AG09309 (cell line): ENCODE results near the gene PINLYP.

ENCODE experiments used
- DNase-seq: peaks from one replicate; pipeline ENCODE4 v3.0.0-alpha.2; 2010; ENCODE audit warnings: low read depth
- H3K4me3 ChIP-seq: 2 replicates; pipeline ENCODE4 v1.5.1; 2011; ENCODE audit warnings: mild to moderate bottlenecking, low read depth, low read length, moderate library complexity; ENCODE audit not compliant: control insufficient read depth
- CTCF ChIP-seq: IDR thresholded peaks from 2 replicates; pipeline ENCODE4 v1.5.1; 2011; ENCODE audit warnings: mild to moderate bottlenecking, low read depth, low read length, inconsistent platforms; ENCODE audit not compliant: insufficient read depth, control insufficient read depth; ENCODE audit errors: missing control alignments

Gene PINLYP

GRCh38 chr19:43591904-43592772, 16.5 kb downstream of the PINLYP start:
- TF ChIP-seq CTCF = no peak

GRCh38 chr19:43592800-43593350, 17.3 kb downstream of the PINLYP start:
- no peak for TF ChIP-seq CTCF
- DNase-seq = no peak
- H3K4me3 ChIP-seq = no peak overlapping the region

More at GRCh38 chr19:43591904-43592772, 16.5 kb downstream of the PINLYP start:
- DNase-seq = no peak
- H3K4me3 ChIP-seq = no peak overlapping the region

GRCh38 chr19:43594081-43594697, 18.6 kb downstream of the PINLYP start:
- peak overlapping the region; percentile 74 for H3K4me3 ChIP-seq
- DNase-seq = no peak
- TF ChIP-seq CTCF = no peak

- TF ChIP-seq CTCF = peak; percentile 93
- no peak for DNase-seq
- H3K4me3 ChIP-seq = peak overlapping the region; percentile 74
Observed at GRCh38 chr19:43594710-43595604, 19.4 kb downstream of the PINLYP start.

- no peak for DNase-seq
- TF ChIP-seq CTCF = no peak
- H3K4me3 ChIP-seq = peak overlapping the region; percentile 74
Observed at GRCh38 chr19:43595605-43595998, 20.0 kb downstream of the PINLYP start.
